ENCODE measurements around the gene BCL7C. TPM values are rescaled to one million over a fixed set of nuclear protein-coding genes. Genes with fewer than 3 reads are reported as not detected.

The BCL7C gene
- total RNA-seq, 1 donor from 2014 or later, result 35.0 TPM

DNA sequence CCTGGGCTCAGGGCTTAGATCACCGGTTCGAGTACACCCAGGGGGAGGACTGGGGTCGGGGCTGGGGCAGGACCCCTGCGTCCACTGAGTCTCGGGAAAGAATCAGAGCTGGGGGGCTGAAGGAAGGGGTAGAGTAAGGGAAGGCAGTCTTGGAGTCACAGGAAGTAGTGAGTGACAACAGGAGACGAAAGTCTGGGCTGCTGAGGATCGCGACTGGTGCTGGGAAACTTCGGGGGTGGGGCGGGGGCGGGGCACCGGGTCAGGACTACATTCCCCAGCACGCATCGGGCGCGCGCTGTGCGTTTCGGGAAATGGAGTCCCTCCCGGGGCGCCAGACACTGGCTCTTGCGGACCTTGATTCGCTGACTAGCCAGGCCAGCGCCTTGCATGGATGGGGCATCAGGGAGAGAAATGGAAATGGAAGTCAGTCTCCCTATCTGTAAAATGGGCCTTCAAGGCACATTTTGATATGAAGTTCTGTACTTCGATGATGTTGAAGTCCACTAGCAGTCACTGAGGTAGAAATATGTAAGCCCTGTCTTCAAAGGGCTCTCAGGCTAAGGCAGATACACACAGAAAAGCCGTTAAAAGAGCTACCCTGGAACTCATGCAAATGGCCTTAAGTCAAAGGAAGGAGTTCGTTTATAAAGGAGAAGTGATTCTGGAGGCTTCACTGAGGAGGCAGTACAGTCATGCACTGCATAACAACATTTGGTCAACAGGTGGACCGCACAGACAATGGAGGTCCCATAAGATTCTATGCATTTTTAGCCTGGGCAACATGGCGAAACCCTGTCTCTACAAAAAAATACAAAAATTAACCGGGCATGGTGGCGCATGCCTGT lies 3.2 kb upstream of the BCL7C start:
- Mint-ChIP-seq H3K27me3 (no peaks in the 10 kb centered on the region), H3K4me3 (peak overlapping the region; percentile 94), H3K27ac (peak overlapping the region; percentile 95), H3K36me3 (no peaks in the 10 kb centered on the region), H3K9me3 (no peaks in the 10 kb centered on the region), H3K4me1 (ENCODE audit: unreplicated experiment) (peaks cover 29% of the 10 kb centered on the region)
- DNase-seq (ENCODE audit: extremely low spot score, unreplicated experiment), result peak; percentile 88
- no peak for TF ChIP-seq CTCF (conservative IDR thresholded peaks at IDR 0.05)

DNA sequence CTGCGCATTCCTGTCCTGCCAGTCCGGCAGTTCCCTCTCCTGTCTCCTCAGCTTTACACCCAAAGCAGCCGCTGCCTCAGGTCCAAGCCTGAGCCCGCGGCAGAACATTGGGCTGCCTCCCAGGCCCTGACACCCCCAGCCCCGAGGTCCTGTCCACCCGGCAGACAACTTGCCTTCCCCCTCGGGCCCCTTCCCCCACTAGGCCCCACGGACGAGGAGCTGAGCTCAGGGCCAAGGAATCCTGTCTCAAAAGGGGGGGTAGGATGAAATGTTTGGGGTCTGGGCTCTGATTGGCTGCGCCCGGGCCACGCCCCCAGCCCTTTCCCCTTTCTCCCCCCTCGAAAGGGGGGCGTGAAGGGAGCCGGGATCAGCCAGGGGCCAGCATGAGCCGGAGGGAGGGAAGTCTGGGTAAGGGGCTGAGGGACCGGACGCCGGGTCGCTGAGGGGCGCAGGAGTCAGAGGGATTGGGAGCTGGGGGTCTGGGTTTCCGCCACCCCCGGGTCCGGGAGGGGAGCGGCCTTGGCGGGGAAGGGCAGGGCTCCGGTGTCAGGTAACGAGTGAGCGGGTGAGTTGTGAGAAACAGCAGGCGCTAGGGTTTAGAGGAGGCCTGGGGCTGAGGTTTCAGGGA lies 2.5 kb upstream of the BCL7C start, which contains the start of gene CTF1:
CTF1 (plus strand) TSS at position 354 of the 628 bp plus-strand sequence; CDS start at position 384, 30 bp downstream.
- no peaks in the 10 kb centered on the region for H3K9me3 Mint-ChIP-seq
- DNase-seq (ENCODE audit: extremely low spot score, unreplicated experiment), result peak; percentile 84
- H3K27me3 Mint-ChIP-seq, result no peaks in the 10 kb centered on the region
- H3K27ac Mint-ChIP-seq, result peak within 1 kb of the TSS; percentile 95
- peaks cover 2% of the 10 kb centered on the region for H3K36me3 Mint-ChIP-seq
- TF ChIP-seq CTCF (conservative IDR thresholded peaks at IDR 0.05), result no peak
- H3K4me1 Mint-ChIP-seq (ENCODE audit: unreplicated experiment), result peaks cover 29% of the 10 kb centered on the region
- peak within 1 kb of the TSS; percentile 94 for H3K4me3 Mint-ChIP-seq

GRCh38 chr16:30895627-30896260 lies 1.9 kb upstream of the BCL7C start:
- TF ChIP-seq CTCF (conservative IDR thresholded peaks at IDR 0.05), result no peak
- H3K4me1 Mint-ChIP-seq (ENCODE audit: unreplicated experiment), result peaks cover 29% of the 10 kb centered on the region
- H3K9me3 Mint-ChIP-seq, result no peaks in the 10 kb centered on the region
- H3K36me3 Mint-ChIP-seq, result peaks cover 4% of the 10 kb centered on the region
- DNase-seq (ENCODE audit: extremely low spot score, unreplicated experiment), result no peak
- H3K4me3 Mint-ChIP-seq, result peak overlapping the region; percentile 94
- H3K27me3 Mint-ChIP-seq, result no peaks in the 10 kb centered on the region
- H3K27ac Mint-ChIP-seq, result peak overlapping the region; percentile 95

DNA sequence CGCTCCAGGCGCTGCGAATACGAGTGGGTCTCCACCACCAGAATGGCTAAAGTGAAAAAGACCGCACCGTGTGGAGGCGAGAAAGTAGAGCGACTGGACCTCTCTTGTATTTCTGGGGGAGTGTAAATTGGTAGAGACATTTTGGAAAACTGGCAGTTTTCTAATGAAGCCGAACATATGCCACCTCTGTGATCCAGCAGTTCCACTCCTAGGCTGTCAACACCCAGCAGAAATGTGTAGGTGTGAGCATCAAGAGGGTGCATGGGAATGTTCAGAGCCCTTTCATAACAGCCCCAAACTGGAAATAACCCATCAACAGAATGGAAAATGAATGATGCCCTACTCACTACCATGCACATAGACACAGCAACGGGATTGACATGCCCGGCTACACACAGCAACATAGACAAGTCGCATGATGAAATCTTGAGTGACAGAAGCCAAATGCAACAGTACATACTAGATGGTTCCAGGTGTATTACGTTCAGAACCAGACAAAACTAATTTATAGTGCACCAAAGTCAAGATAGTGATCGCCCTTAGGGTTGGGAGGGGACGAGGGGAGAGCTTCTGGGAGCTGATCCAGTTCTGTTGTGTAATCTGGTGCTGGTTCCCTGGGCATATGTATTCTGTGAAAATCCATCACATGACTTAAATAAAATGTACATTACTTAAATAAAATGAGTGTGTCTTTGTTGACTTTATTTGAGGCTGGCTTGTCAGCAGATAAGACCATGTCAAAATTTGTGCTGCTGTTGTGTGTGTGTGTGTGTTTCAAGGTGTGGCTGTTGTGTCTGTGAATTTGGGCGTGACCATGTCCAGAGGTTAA lies 877 bp upstream of the BCL7C start:
- Mint-ChIP-seq H3K27ac (peak overlapping the region; percentile 95), H3K4me1 (ENCODE audit: unreplicated experiment) (peaks cover 29% of the 10 kb centered on the region), H3K4me3 (peak overlapping the region; percentile 94), H3K36me3 (peaks cover 6% of the 10 kb centered on the region), H3K27me3 (no peaks in the 10 kb centered on the region), H3K9me3 (no peaks in the 10 kb centered on the region)
- no peak for DNase-seq (ENCODE audit: extremely low spot score, unreplicated experiment)
- no peak for TF ChIP-seq CTCF (conservative IDR thresholded peaks at IDR 0.05)

DNA sequence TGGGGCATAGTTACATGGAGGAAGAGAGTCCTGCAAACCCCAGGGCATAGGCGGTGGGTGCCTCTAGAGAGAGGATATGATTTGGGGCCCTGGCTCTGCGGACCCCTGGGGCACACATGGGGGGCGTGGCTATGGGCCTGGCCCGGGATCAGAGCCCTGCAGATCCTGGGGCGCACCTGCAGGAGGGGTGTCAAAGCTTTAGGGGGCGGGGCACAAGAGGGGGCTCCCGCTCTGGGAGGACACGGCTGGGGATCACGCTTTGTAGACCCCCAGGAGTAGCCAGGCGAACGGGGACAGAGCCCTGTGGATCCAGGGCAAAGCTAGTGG lies 497 bp downstream of the BCL7C start:
- no peak for DNase-seq (ENCODE audit: extremely low spot score, unreplicated experiment)
- Mint-ChIP-seq H3K27me3 (no peaks in the 10 kb centered on the region), H3K4me1 (ENCODE audit: unreplicated experiment) (peaks cover 29% of the 10 kb centered on the region), H3K36me3 (peaks cover 14% of the 10 kb centered on the region), H3K4me3 (peak overlapping the region; percentile 89), H3K27ac (peak overlapping the region; percentile 85), H3K9me3 (no peaks in the 10 kb centered on the region)
- no peak for TF ChIP-seq CTCF (conservative IDR thresholded peaks at IDR 0.05)
